ENCODE data around the gene ZSWIM5. TPM values are rescaled to one million over a fixed set of nuclear protein-coding genes. Genes with fewer than 3 reads are reported as not detected.
"Not testable (repeated sequence)": the region's sequence is repeated elsewhere in the genome, so short reads cannot be mapped to it uniquely, and the experiment has no call there.

The ZSWIM5 gene
- total RNA-seq, 1 donor: 4.7 TPM

DNA sequence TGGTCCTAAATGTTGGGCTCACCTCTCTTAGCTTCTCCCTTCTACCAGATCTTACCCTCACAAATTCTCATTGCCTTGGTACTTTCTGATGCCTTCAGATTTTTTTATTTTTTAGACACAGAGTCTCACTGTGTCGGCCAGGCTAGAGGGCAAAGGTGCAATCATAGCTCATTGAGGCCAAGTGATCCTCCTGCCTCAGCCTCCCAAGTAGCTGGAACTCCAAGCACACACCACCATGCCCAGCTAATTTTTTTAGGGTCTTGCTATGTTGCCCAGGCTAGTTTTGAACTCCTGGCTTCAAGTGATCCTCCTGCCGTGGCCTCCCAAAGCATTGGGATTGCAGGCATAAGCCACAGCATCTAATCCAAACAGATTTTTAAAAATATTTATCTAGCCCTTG lies 69.4 kb downstream of the ZSWIM5 start:
- no peak for DNase-seq (ENCODE audit: low read depth)
- TF ChIP-seq, protein P1, sequence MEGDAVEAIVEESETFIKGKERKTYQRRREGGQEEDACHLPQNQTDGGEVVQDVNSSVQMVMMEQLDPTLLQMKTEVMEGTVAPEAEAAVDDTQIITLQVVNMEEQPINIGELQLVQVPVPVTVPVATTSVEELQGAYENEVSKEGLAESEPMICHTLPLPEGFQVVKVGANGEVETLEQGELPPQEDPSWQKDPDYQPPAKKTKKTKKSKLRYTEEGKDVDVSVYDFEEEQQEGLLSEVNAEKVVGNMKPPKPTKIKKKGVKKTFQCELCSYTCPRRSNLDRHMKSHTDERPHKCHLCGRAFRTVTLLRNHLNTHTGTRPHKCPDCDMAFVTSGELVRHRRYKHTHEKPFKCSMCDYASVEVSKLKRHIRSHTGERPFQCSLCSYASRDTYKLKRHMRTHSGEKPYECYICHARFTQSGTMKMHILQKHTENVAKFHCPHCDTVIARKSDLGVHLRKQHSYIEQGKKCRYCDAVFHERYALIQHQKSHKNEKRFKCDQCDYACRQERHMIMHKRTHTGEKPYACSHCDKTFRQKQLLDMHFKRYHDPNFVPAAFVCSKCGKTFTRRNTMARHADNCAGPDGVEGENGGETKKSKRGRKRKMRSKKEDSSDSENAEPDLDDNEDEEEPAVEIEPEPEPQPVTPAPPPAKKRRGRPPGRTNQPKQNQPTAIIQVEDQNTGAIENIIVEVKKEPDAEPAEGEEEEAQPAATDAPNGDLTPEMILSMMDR (IDR thresholded peaks at IDR 0.05; ENCODE audit: insufficient read depth, low read length): no peak
- no peak overlapping the region for H3K4me3 ChIP-seq (ENCODE audit: low read depth, low read length)

GRCh38 chr1:45135316-45135715 lies 71.1 kb downstream of the ZSWIM5 start:
- no peak for DNase-seq (ENCODE audit: low read depth)
- TF ChIP-seq, protein P1 (IDR thresholded peaks at IDR 0.05; ENCODE audit: insufficient read depth, low read length): no peak
- no peak overlapping the region for H3K4me3 ChIP-seq (ENCODE audit: low read depth, low read length)

- DNase-seq (ENCODE audit: low read depth): no peak
- TF ChIP-seq, protein P1 (IDR thresholded peaks at IDR 0.05; ENCODE audit: insufficient read depth, low read length): no peak
- no peak overlapping the region for H3K4me3 ChIP-seq (ENCODE audit: low read depth, low read length)
Observed at GRCh38 chr1:45134461-45134873, 71.9 kb downstream of the ZSWIM5 start.

DNA sequence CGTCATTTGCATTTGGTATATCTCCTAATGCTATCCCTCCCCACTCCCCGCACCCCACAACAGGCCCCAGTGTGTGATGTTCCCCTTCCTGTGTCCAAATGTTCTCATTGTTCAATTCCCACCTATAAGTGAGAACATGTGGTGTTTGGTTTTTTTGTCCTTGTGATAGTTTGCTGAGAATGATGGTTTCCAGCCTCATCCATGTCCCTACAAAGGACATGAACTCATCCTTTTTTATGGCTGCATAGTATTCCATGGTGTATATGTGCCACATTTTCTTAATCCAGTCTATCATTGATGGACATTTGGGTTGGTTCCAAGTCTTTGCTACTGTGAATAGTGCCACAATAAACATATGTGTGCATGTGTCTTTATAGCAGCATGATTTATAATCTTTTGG lies 73.7 kb downstream of the ZSWIM5 start:
- not testable (repeated sequence) for DNase-seq (ENCODE audit: low read depth); H3K4me3 ChIP-seq (ENCODE audit: low read depth, low read length)

DNA sequence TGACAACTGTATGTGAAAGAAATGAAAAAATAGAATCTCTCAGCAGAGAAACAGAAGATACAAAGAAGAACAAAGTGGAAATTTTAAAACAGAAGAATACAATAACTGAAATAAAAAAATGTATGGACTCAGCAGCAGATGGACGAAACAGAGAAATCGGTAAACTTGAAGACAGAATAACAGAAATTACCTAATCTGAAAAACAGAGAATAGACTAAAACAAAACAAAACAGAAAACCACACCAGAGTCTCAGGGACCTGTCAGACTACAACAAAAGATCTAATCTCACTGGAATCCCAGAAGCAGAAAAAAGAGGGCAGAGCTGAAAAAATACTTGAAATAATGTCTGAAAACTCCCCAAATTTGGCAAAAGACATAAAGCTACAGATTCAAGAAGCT lies 83.0 kb downstream of the ZSWIM5 start:
- TF ChIP-seq, protein P1 (IDR thresholded peaks at IDR 0.05; ENCODE audit: insufficient read depth, low read length): no peak
- no peak overlapping the region for H3K4me3 ChIP-seq (ENCODE audit: low read depth, low read length)
- DNase-seq (ENCODE audit: low read depth): no peak

- DNase-seq (ENCODE audit: low read depth): no peak
- TF ChIP-seq, protein P1 (IDR thresholded peaks at IDR 0.05; ENCODE audit: insufficient read depth, low read length): no peak
- H3K4me3 ChIP-seq (ENCODE audit: low read depth, low read length): no peak overlapping the region
Observed at GRCh38 chr1:45122724-45123123, 83.7 kb downstream of the ZSWIM5 start.

DNA sequence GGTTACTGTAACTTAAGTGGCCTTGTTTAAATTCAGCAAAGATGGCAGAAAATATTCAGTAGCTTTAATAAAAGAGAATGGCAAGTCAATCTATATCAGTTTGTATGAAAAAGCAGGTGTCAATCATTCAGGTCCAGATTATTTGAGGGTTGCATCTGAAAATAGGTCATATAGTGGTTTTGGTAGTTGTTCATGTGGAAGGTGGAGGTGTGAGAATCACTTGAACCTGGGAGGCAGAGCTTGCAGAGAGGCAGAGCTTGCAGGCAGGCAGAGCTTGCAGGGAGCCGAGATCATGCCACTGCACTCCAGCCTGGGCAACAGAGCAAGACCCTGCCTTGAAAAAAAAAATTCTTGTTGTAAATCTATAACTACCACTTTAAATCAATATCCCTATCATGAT lies 88.6 kb downstream of the ZSWIM5 start:
- no peak overlapping the region for H3K4me3 ChIP-seq (ENCODE audit: low read depth, low read length)
- DNase-seq (ENCODE audit: low read depth): no peak
- TF ChIP-seq, protein P1 (IDR thresholded peaks at IDR 0.05; ENCODE audit: insufficient read depth, low read length): no peak
